Measurements from ENCODE around the gene SPACDR. TPM values are rescaled to one million over a fixed set of nuclear protein-coding genes. Genes with fewer than 3 reads are reported as not detected.

SPACDR gene
- total RNA-seq, 1 experiment from 2014 or later = not detected

GRCh38 chr7:100437150-100438100 is 26.6 kb downstream of the SPACDR start:
- peaks cover 7% of the 10 kb centered on the region for H3K23me2 ChIP-seq (ENCODE audit: insufficient read length, low read depth, low read length, poor library complexity, severe bottlenecking)
- no peak overlapping the region for H2BK120ac ChIP-seq (ENCODE audit: low read depth, low read length, poor library complexity, severe bottlenecking)
- H2BK20ac ChIP-seq (ENCODE audit: low read depth, low read length, poor library complexity, severe bottlenecking) = no peak overlapping the region
- Mint-ChIP-seq H3K36me3 (ENCODE audit: insufficient read depth in 1 of 3, low read depth in 3 of 3) (peaks cover 25 to 48% (median 26%) of the 10 kb centered on the region in 3 experiments), H3K4me1 (peaks cover 25 to 27% of the 10 kb centered on the region in 2 experiments), H3K27ac (peak overlapping the region in 1 of 3 experiments; percentile 61; a peak in 1 of 7 replicates), H3K27me3 (ENCODE audit: low read depth) (peaks cover 3% of the 10 kb centered on the region; the same call in 1 of the 2 replicates), H3K4me3 (peak overlapping the region in 1 of 2 experiments; percentile 62; a peak in 3 of 5 replicates), H3K9me3 (no peaks in the 10 kb centered on the region)
- H4K91ac ChIP-seq (ENCODE audit: insufficient read length, low read depth, low read length) = no peak overlapping the region
- TF ChIP-seq, protein P1, sequence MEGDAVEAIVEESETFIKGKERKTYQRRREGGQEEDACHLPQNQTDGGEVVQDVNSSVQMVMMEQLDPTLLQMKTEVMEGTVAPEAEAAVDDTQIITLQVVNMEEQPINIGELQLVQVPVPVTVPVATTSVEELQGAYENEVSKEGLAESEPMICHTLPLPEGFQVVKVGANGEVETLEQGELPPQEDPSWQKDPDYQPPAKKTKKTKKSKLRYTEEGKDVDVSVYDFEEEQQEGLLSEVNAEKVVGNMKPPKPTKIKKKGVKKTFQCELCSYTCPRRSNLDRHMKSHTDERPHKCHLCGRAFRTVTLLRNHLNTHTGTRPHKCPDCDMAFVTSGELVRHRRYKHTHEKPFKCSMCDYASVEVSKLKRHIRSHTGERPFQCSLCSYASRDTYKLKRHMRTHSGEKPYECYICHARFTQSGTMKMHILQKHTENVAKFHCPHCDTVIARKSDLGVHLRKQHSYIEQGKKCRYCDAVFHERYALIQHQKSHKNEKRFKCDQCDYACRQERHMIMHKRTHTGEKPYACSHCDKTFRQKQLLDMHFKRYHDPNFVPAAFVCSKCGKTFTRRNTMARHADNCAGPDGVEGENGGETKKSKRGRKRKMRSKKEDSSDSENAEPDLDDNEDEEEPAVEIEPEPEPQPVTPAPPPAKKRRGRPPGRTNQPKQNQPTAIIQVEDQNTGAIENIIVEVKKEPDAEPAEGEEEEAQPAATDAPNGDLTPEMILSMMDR (conservative IDR thresholded peaks at IDR 0.05) = no peak
- H3K23ac ChIP-seq (ENCODE audit: insufficient read length, low read depth, low read length) = no peak overlapping the region
- no peak overlapping the region for H3K4me2 ChIP-seq (ENCODE audit: insufficient read depth, insufficient read length, low read length)
- no peak overlapping the region for H2AK5ac ChIP-seq (ENCODE audit: insufficient read length, low read length)
- no peaks in the 10 kb centered on the region for H4K20me1 ChIP-seq (ENCODE audit: control insufficient read depth, insufficient read depth, insufficient read length)
- WGBS (ENCODE audit: extremely low coverage, insufficient read length, low lambda C conversion rate) = no CpG with 5 or more reads among the region's 28 CpGs
- no peak overlapping the region for H3K56ac ChIP-seq (ENCODE audit: insufficient read length, low read depth, low read length)
- no peak overlapping the region for H3K9ac ChIP-seq (ENCODE audit: extremely low read depth, insufficient read length, low read length)
- H3K4me1 ChIP-seq (ENCODE audit: insufficient read depth, low read length) = no peaks in the 10 kb centered on the region
- no peak overlapping the region for H3K4ac ChIP-seq (ENCODE audit: low read depth, low read length)
- no peak for DNase-seq
- no peaks in the 10 kb centered on the region for H3K79me1 ChIP-seq (ENCODE audit: insufficient read depth, low read depth, low read length, poor library complexity, severe bottlenecking)
- H2BK15ac ChIP-seq (ENCODE audit: low read depth, low read length) = no peak overlapping the region
- H3K9me3 ChIP-seq (ENCODE audit: control insufficient read depth, low read depth, low read length) = no peaks in the 10 kb centered on the region
- H4K8ac ChIP-seq (replicated peaks; ENCODE audit: insufficient read length, low read depth, low read length) = no peak overlapping the region
- no peak overlapping the region for H2AFZ ChIP-seq (ENCODE audit: low read length)
- no peak overlapping the region for H2BK12ac ChIP-seq (ENCODE audit: insufficient read length, low read depth, low read length)
- H3K27me3 ChIP-seq (ENCODE audit: insufficient read depth, low read length) = no peaks in the 10 kb centered on the region
- H4K5ac ChIP-seq (ENCODE audit: insufficient read length, low read depth, low read length) = no peak overlapping the region
- H3K27ac ChIP-seq (ENCODE audit: insufficient read length, low read depth, low read length) = no peak overlapping the region
- H3T11ph ChIP-seq (ENCODE audit: low read length) = no peak overlapping the region
- H3K18ac ChIP-seq (ENCODE audit: insufficient read length, low read depth, low read length) = peak overlapping the region; percentile 49
- no peak overlapping the region for H2BK5ac ChIP-seq (ENCODE audit: insufficient read length, low read length)
- H3K79me2 ChIP-seq (ENCODE audit: insufficient read depth, low read length) = no peaks in the 10 kb centered on the region
- no peak overlapping the region for H3K14ac ChIP-seq (ENCODE audit: insufficient read depth, low read length)

Data from H9 (cell line).